ENCODE results near the gene POTEJ. TPM values are rescaled to one million over a fixed set of nuclear protein-coding genes. Genes with fewer than 3 reads are reported as not detected.

The POTEJ gene
- not detected in 2 replicates for total RNA-seq (ENCODE audit: low replicate concordance)

DNA sequence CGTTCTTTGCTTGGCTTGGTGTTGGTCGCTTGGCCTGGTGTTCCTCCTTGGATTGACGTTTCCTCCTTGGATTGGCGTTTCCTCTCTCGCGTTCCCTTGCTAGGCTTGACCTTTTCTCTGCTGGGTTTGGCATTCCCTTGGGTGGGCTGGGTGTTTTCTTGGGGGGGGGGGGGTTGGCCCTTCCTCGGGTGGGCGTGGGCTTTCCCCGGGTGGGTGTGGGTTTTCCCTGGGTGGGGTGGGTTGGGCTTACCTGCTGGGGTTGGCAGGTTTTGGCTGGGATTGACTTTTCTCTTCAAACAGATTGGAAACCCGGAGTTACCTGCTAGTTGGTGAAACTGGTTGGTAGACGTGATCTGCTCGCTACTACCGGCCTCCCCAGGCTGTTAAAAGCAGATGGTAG, at the start of gene POTEJ:
POTEJ (plus strand) TSS at position 301 of the 400 bp plus-strand sequence; CDS start at position 394, 93 bp downstream.

DNA sequence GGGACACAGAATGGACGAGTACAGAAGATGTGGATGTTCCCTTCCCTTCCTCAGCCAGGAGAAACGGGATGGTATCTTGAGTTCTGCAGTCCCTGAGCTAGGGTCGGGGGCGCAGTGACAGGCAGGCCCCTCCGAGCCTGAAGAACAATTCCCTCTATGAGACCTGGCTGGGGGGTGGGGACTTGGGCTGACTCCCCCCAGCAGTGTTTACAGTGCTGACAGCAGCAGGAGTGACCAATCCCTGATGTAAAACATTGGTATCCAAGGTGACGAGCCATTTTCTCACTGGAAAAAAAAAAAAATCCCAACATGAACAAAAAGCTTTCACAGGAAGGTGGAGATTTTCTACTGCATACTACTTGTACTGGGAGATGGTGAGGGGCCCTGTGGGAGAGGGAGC, 11.8 kb upstream of the POTEJ start, which contains the start of gene CFC1:
CFC1 (minus strand) TSS at position 183 of the 400 bp plus-strand sequence. CDS start 288 bp downstream, outside the sequence.

Other genes starting within 250 kb of the POTEJ start
- not detected in 2 replicates for gene POTEI, start 102.1 kb upstream of the POTEJ start, total RNA-seq (ENCODE audit: low replicate concordance)
- not detected in 2 replicates for gene CFC1B, start 90.2 kb upstream of the POTEJ start, total RNA-seq (ENCODE audit: low replicate concordance)
- not detected in 2 replicates for gene CFC1, start 11.9 kb upstream of the POTEJ start, total RNA-seq (ENCODE audit: low replicate concordance)
- not detected in 2 replicates for gene GPR148, start 117.6 kb downstream of the POTEJ start, total RNA-seq (ENCODE audit: low replicate concordance)
- not detected in 2 replicates for gene AMER3, start 144.1 kb downstream of the POTEJ start, total RNA-seq (ENCODE audit: low replicate concordance)
- gene ARHGEF4, start 225.5 kb downstream of the POTEJ start, total RNA-seq (ENCODE audit: low replicate concordance): 0.90 and 12.2 TPM in 2 replicates

Data from smooth muscle cell of the coronary artery (primary cell).